22Rv1 (cell line): ENCODE data around the gene ZFAND5.
A peak's percentile ranks its signal among the peaks of the same experiment; 100 is the strongest.

ENCODE experiments used
- H3K27ac ChIP-seq: fragments of 450-650 bp; 2 replicates; pipeline ENCODE4 v1.5.1; 2017
- CTCF ChIP-seq: fragments of 450-650 bp; IDR thresholded peaks from 2 replicates; pipeline ENCODE4 v1.5.1; 2017; ENCODE audit warnings: mild to moderate bottlenecking
- ZFX ChIP-seq: fragments of 450-650 bp; IDR thresholded peaks from 2 replicates; pipeline ENCODE4 v1.6.1; 2017; ENCODE audit warnings: antibody characterized with exemption, borderline replicate concordance

Gene ZFAND5

GRCh38 chr9:72306761-72307160 lies 58.2 kb downstream of the ZFAND5 start:
- no peak overlapping the region for H3K27ac ChIP-seq
- TF ChIP-seq CTCF (no peak), ZFX (no peak)

- peak overlapping the region; percentile 77 for H3K27ac ChIP-seq
- no peak for TF ChIP-seq CTCF
- no peak for TF ChIP-seq ZFX
Observed at GRCh38 chr9:72305707-72306106, 59.3 kb downstream of the ZFAND5 start.

DNA sequence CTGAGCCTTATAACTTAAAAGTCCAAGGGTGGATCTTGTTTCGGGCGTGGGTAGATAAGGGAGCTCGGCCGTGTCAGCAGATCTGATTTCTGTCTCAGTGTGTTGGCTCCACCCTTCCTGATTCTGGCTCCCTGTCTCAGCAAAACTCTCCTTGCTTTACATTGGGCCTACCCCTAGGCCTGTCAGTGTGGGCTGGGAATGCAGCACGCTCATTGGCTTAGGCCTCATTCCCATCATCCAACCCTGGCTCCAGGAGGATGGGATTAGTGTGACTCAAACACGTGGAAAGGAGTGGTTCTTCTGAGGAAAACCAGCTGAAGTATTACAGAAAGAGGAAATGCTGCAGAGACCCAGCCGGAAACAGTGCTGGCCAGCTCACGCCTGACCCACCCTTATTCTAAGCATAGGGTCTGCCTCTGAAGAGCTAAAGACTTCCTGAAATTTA lies 59.9 kb downstream of the ZFAND5 start:
- TF ChIP-seq CTCF, result no peak
- TF ChIP-seq ZFX, result no peak
- peak overlapping the region; percentile 77 for H3K27ac ChIP-seq

GRCh38 chr9:72304538-72304937 lies 60.5 kb downstream of the ZFAND5 start:
- peak overlapping the region; percentile 77 for H3K27ac ChIP-seq

More at GRCh38 chr9:72304538-72304937, 60.5 kb downstream of the ZFAND5 start:
- no peak for TF ChIP-seq CTCF
- no peak for TF ChIP-seq ZFX
